T-helper 2 cell (primary cell): Measurements from ENCODE around the gene IPO4.
A peak's percentile ranks its signal among the peaks of the same experiment; 100 is the strongest.

Source experiments
- DNase-seq, 5 experiments: peaks; one replicate each; pipeline versions ENCODE4 v3.0.0 to v3.0.0-alpha.2; 2012 to 2022

The IPO4 gene

GRCh38 chr14:24146978-24147760 is 41.4 kb downstream of the IPO4 start, which contains the start of gene RNF31:
RNF31 (plus strand) TSS chr14:24147498; CDS start chr14:24147699, 201 bp downstream.
- DNase-seq: peak; percentile 94 to 99 (median 98)

GRCh38 chr14:24146453-24146977 is 42.1 kb downstream of the IPO4 start, which contains the start of gene PSME2:
PSME2 (minus strand) TSS chr14:24146610; CDS start chr14:24146581, 29 bp downstream.
- DNase-seq: peak; percentile 71 to 93 (median 80)

- peak in 1 of 5 experiments; percentile 54 for DNase-seq
These were observed 42.7 kb downstream of the IPO4 start for GRCh38 chr14:24145690-24146452.

GRCh38 chr14:24145219-24145618 is 43.4 kb downstream of the IPO4 start:
- DNase-seq: no peak

GRCh38 chr14:24144451-24144850 is 44.2 kb downstream of the IPO4 start:
- DNase-seq: no peak

- DNase-seq: no peak
These were observed 45.1 kb downstream of the IPO4 start for GRCh38 chr14:24143511-24143910.

- peak; percentile 98 to 100 (median 99) for DNase-seq
These were observed 47.3 kb downstream of the IPO4 start, which contains the start of gene EMC9 for GRCh38 chr14:24141097-24141880. EMC9 (minus strand) TSS chr14:24141591; CDS start chr14:24141304, 287 bp downstream.

- peak in 1 of 5 experiments; percentile 48 for DNase-seq
These were observed 49.2 kb downstream of the IPO4 start for GRCh38 chr14:24139272-24139934.

GRCh38 chr14:24138396-24139271 is 50.0 kb downstream of the IPO4 start:
- no peak for DNase-seq

- DNase-seq: no peak
These were observed 50.9 kb downstream of the IPO4 start for GRCh38 chr14:24137529-24138395.

GRCh38 chr14:24136684-24137528 is 51.7 kb downstream of the IPO4 start:
- DNase-seq: peak in 1 of 5 experiments; percentile 42

- peak; percentile 87 to 93 (median 90) for DNase-seq
These were observed 52.6 kb downstream of the IPO4 start, which contains the start of gene PSME1 for GRCh38 chr14:24135834-24136683. PSME1 (plus strand) TSS chr14:24136194; CDS start chr14:24136263, 69 bp downstream.

GRCh38 chr14:24135584-24135833 is 53.1 kb downstream of the IPO4 start:
- peak in 1 of 5 experiments; percentile 19 for DNase-seq

GRCh38 chr14:24133735-24134134 is 54.9 kb downstream of the IPO4 start:
- DNase-seq: no peak

GRCh38 chr14:24132976-24133375 is 55.6 kb downstream of the IPO4 start:
- no peak for DNase-seq

- DNase-seq: peak in 1 of 5 experiments; percentile 10
These were observed 56.4 kb downstream of the IPO4 start for GRCh38 chr14:24132061-24132685.

- no peak for DNase-seq
These were observed 57.1 kb downstream of the IPO4 start for GRCh38 chr14:24131549-24131966.
